K562 (cell line): Measurements from ENCODE around the gene LRRK1. TPM values are rescaled to one million over a fixed set of nuclear protein-coding genes. Genes with fewer than 3 reads are reported as not detected.

ENCODE experiments used
- ATAC-seq: fragments of 200-7000 bp; cut with Tn5 transposase; 3 replicates; pipeline ENCODE4 v1.9.1; 2020; ENCODE audit warnings: moderate library complexity
- BruUV-seq: library from RNA; stranded (reverse); fragments of 400-500 nt; replicated peaks from 2 replicates; lab custom pipeline; 2021; lab: Mats Ljungman, UMichigan
- CTCF ChIA-PET: fragments of 300-600 bp; formaldehyde crosslinking; extraction: SDS; loops from one replicate; lab custom pipeline; 2021; ENCODE audit warnings: low intra/inter-chr PET ratio; lab: Yijun Ruan, JAX
- POLR2A ChIA-PET: fragments of 300-600, 350-650 bp; sonication (Branson Sonifier 250); formaldehyde crosslinking; extraction: SDS; loops from one replicate; lab custom pipeline; 2021; ENCODE audit warnings: antibody characterized with exemption, inconsistent platforms; lab: Yijun Ruan, JAX
- DNase-seq, 4 experiments: peaks; one replicate each; pipeline versions ENCODE4 v3.0.0 to v3.0.0-alpha.2; 2011 to 2018; ENCODE audit warnings: low spot score in 3 of 4, mixed read lengths in 3 of 4; ENCODE audit errors: extremely low read depth in 1 of 4
- FAIRE-seq: peaks from 2 replicates; lab custom pipeline; 2011; peaks lifted over from hg19 to GRCh38; lab: Jason Lieb, UNC
- H2AFZ ChIP-seq: 2 replicates; pipeline ENCODE4 v1.6.0; 2011; ENCODE audit warnings: low read depth, low read length, control low read depth, inconsistent platforms
- H3K27ac ChIP-seq: fragments of 200-600 bp; 3 replicates; pipeline ENCODE4 v1.8.0; 2011; ENCODE audit warnings: low read depth, mild to moderate bottlenecking, control low read depth, inconsistent platforms, low read length, moderate library complexity, mixed read lengths; ENCODE audit errors: extremely low read depth
- H3K27me3 ChIP-seq, 2 experiments: fragments of 300-600 bp in 1 of 2; 2 replicates in 1 of 2; 3 replicates in 1 of 2; pipeline versions ENCODE4 v1.6.0 to v1.8.0; 2011; ENCODE audit warnings: inconsistent platforms in 2 of 2, low read length in 2 of 2, mild to moderate bottlenecking in 1 of 2, mixed read lengths in 1 of 2, moderate library complexity in 1 of 2; ENCODE audit not compliant: control insufficient read depth in 2 of 2, insufficient read depth in 2 of 2
- H3K36me3 ChIP-seq: fragments of 300-600 bp; 3 replicates; pipeline ENCODE4 v1.8.0; 2011; ENCODE audit warnings: mild to moderate bottlenecking, low read length, inconsistent platforms; ENCODE audit not compliant: control insufficient read depth, insufficient read depth
- H3K4me1 ChIP-seq, 2 experiments: fragments of 200-600 bp in 1 of 2; replicated peaks in 1 of 2; 2 replicates in 1 of 2; 3 replicates in 1 of 2; pipeline versions ENCODE4 v1.5.1 to v1.8.0; 2011; ENCODE audit warnings: inconsistent platforms in 2 of 2, low read length in 2 of 2, mild to moderate bottlenecking in 1 of 2, mixed read lengths in 1 of 2, moderate library complexity in 1 of 2; ENCODE audit not compliant: control insufficient read depth in 2 of 2, insufficient read depth in 2 of 2
- H3K4me2 ChIP-seq: 2 replicates; pipeline ENCODE4 v1.6.1; 2011; ENCODE audit warnings: low read length, control low read depth, inconsistent platforms, mixed read lengths; ENCODE audit not compliant: insufficient read depth
- H3K4me3 ChIP-seq: fragments of 200-600 bp; sonication (generic), shearing (Covaris generic); 2 replicates; pipeline ENCODE4 v1.5.1; 2016; ENCODE audit warnings: control low read depth, inconsistent platforms
- H3K79me2 ChIP-seq: fragments of 200-600 bp; 3 replicates; pipeline ENCODE4 v1.8.0; 2011; ENCODE audit warnings: low read length, inconsistent platforms; ENCODE audit not compliant: control insufficient read depth, insufficient read depth
- H3K9ac ChIP-seq, 2 experiments: 2 replicates each; pipeline versions ENCODE4 v1.6.0 to v1.6.1; 2011; ENCODE audit warnings: low read depth in 2 of 2, low read length in 2 of 2, control low read depth in 1 of 2, inconsistent platforms in 1 of 2, mild to moderate bottlenecking in 1 of 2, mixed read lengths in 1 of 2; ENCODE audit not compliant: insufficient read depth in 1 of 2
- H3K9me1 ChIP-seq: one replicate; pipeline ENCODE4 v1.6.0; 2011; ENCODE audit warnings: inconsistent platforms, mild to moderate bottlenecking, low read length, moderate library complexity; ENCODE audit not compliant: control insufficient read depth, insufficient read depth
- H3K9me3 ChIP-seq: replicated peaks from 2 replicates; pipeline ENCODE4 v1.5.1; 2011; ENCODE audit warnings: low read depth, low read length, inconsistent platforms; ENCODE audit not compliant: control insufficient read depth, insufficient read depth
- H4K20me1 ChIP-seq: replicated peaks from 2 replicates; pipeline ENCODE4 v1.6.1; 2011; ENCODE audit warnings: low read length, inconsistent platforms, mixed read lengths; ENCODE audit not compliant: control insufficient read depth, insufficient read depth
- ERF ChIP-seq: fragments of 450-650 bp; formaldehyde crosslinking; IDR thresholded peaks from 2 replicates; pipeline ENCODE4 v1.4.0; 2020; ENCODE audit warnings: mild to moderate bottlenecking, mixed read lengths
- FOS ChIP-seq: IDR thresholded peaks from 3 replicates; pipeline ENCODE4 v1.6.1; 2011; ENCODE audit not compliant: insufficient read length; ENCODE audit errors: extremely low read depth
- HNRNPUL1 ChIP-seq: fragments of 200-400 bp; formaldehyde crosslinking; IDR thresholded peaks from 2 replicates; pipeline ENCODE4 v1.6.1; 2017; ENCODE audit warnings: low read length
- KAT8 ChIP-seq: fragments of 450-650 bp; IDR thresholded peaks from 2 replicates; pipeline ENCODE4 v1.6.1; 2016; ENCODE audit warnings: low read depth, mild to moderate bottlenecking
- NBN ChIP-seq: fragments of 450-650 bp; IDR thresholded peaks from 2 replicates; pipeline ENCODE4 v1.6.1; 2016; ENCODE audit warnings: low read depth, mild to moderate bottlenecking
- NR2C1 ChIP-seq, 2 experiments: fragments of 450-650 bp; IDR thresholded peaks; 2 replicates each; pipeline ENCODE4 v1.6.1; 2017; ENCODE audit warnings: mild to moderate bottlenecking in 2 of 2, antibody characterized with exemption in 1 of 2, inconsistent platforms in 1 of 2, missing compliant biosample characterization in 1 of 2, missing genetic modification characterization in 1 of 2
- POLR2H ChIP-seq: IDR thresholded peaks from 2 replicates; pipeline ENCODE4 v1.6.1; 2016; ENCODE audit warnings: missing genetic modification characterization, low read depth, mild to moderate bottlenecking, control low read depth, missing compliant biosample characterization, moderate library complexity
- POU5F1 ChIP-seq: fragments of 150-350 bp; IDR thresholded peaks from 2 replicates; pipeline ENCODE4 v1.6.1; 2014; ENCODE audit warnings: borderline replicate concordance, low read length, low read depth, mild to moderate bottlenecking; ENCODE audit not compliant: partially characterized antibody
- SMAD4 ChIP-seq: fragments of 250-450 bp; sonication (Bioruptor Pico); conservative IDR thresholded peaks from 2 replicates; pipeline ENCODE4 v1.8.0; 2021; ENCODE audit warnings: inconsistent platforms, mild to moderate bottlenecking, moderate library complexity
- SNRNP70 ChIP-seq: fragments of 200-400 bp; formaldehyde crosslinking; optimal IDR thresholded peaks from 2 replicates; pipeline ENCODE3; 2017; ENCODE audit warnings: low read depth, low read length
- ZEB2 ChIP-seq: fragments of 450-650 bp; IDR thresholded peaks from 2 replicates; pipeline ENCODE4 v1.6.1; 2016
- ZNF23 ChIP-seq: fragments of 250-450 bp; sonication (Bioruptor Pico); IDR thresholded peaks from 2 replicates; pipeline ENCODE4 v1.4.0; 2020; ENCODE audit warnings: mild to moderate bottlenecking
- ZNF3 ChIP-seq: fragments of 250-450 bp; sonication (Bioruptor Pico); IDR thresholded peaks from 2 replicates; pipeline ENCODE4 v1.5.0; 2021; ENCODE audit warnings: mild to moderate bottlenecking, moderate library complexity
- ZNF41 ChIP-seq: fragments of 250-450 bp; sonication (Bioruptor Pico); conservative IDR thresholded peaks from 2 replicates; pipeline ENCODE4 v1.4.0; 2020; ENCODE audit warnings: mild to moderate bottlenecking
- ZNF778 ChIP-seq: fragments of 450-650 bp; formaldehyde crosslinking; IDR thresholded peaks from 2 replicates; pipeline ENCODE4 v1.4.0; 2020; ENCODE audit warnings: mild to moderate bottlenecking, moderate library complexity
- WGBS: fragments of 100-300 bp; shearing (Covaris generic); methylation state at CpG from one replicate; pipeline ENCODE4 v1.1.6; 2016; ENCODE audit warnings: low coverage, mixed read lengths; ENCODE audit not compliant: insufficient coverage; ENCODE audit errors: missing lambda C conversion rate; 5-methylcytosine and 5-hydroxymethylcytosine counted together
- in situ Hi-C: fragments of 300-500 bp; cut with MboI; formaldehyde crosslinking; loops from 4 replicates; pipeline ENCODE4 v1.15.0; 2018; ENCODE audit warnings: inconsistent platforms, mixed read lengths
- intact Hi-C: fragments of 100-400 bp; cut with micrococcal nuclease; formaldehyde crosslinking; loops from 2 replicates; pipeline ENCODE4 v1.14.2; 2022
- polyA plus RNA-seq, 8 experiments: library from polyadenylated mRNA; depleted of rRNA in 4 of 8; stranded (reverse) in 5 of 8; unstranded in 3 of 8; fragments of >200 nt; fragmentation: Nextera tagmentation in 2 of 8; fragmentation: Illumina TruSeq in 1 of 8; extraction: Ambion mirVana in 2 of 8; extraction: Trizol in 1 of 8; gene quantifications; 2 replicates each; pipeline versions ENCODE4 v1.2.1 to v1.2.3, GENCODE V29; 2011 to 2014; ENCODE audit warnings: inconsistent platforms in 1 of 8, missing spikeins in 1 of 8
- total RNA-seq, 7 experiments: library from RNA; depleted of rRNA in 6 of 7; stranded (reverse); fragments of >200 nt in 6 of 7; fragmentation: Illumina TruSeq in 2 of 7; extraction: Trizol in 2 of 7; gene quantifications; 2 replicates each; pipeline versions ENCODE4 v1.2.1 to v1.2.3, GENCODE V29; 2011 to 2021; ENCODE audit warnings: low replicate concordance in 1 of 7

Gene LRRK1
- total and polyA plus RNA-seq, 9 of the 15 experiments (the other 6 are each of a cell fraction or from before 2014, with no cell fraction given), result 0.01 to 1.5 (median 0.11) TPM

DNA sequence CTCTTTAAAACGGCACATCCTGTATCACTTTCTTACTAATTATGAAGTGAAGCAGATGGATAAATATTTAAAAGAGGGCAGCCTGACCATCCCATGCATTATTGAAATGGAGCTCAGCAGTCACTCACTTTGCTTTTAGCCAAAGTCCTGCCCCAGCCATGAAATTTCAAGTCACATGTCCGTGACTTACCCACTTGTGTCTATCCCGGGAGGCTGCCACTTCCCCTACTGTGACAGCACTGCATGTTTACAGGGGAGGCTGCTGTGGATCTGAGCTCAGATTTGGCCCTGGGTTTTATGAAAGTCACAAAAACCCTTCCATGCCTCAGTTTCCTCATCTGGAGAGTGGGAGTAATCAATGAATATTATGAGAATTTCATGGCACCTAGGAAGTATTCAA lies 17.9 kb upstream of the LRRK1 start:
- H3K4me2 ChIP-seq, result no peak overlapping the region
- no peaks in the 10 kb centered on the region for H3K79me2 ChIP-seq
- H3K9me3 ChIP-seq, result no peaks in the 10 kb centered on the region
- no peak overlapping the region for H3K9ac ChIP-seq
- no peaks in the 10 kb centered on the region for H3K4me1 ChIP-seq
- FAIRE-seq (no peak), ATAC-seq (no peak), DNase-seq (no peak)
- no peaks in the 10 kb centered on the region for H3K9me1 ChIP-seq
- WGBS, result 4% methylated on average over 3 of the region's 3 CpGs
- ChIA-PET POLR2A (interaction anchor here (1.5 kb wide), 1 partner anchor 107 kb away, joined by 3 read pairs; no protein-coding TSS in a partner anchor), CTCF (no interaction called here)
- no peak overlapping the region for H3K4me3 ChIP-seq
- H4K20me1 ChIP-seq, result no peaks in the 10 kb centered on the region; the same call in 1 of the 2 replicates
- BruUV-seq, result no TSS peak
- in situ Hi-C loops, result loop anchor here (25.0 kb wide), 1 partner anchor 361 kb away; the partner anchor contains the start of gene CHSY1
- intact Hi-C loops, result no loop called here
- H3K27ac ChIP-seq, result no peak overlapping the region
- H2AFZ ChIP-seq, result no peak overlapping the region
- no peaks in the 10 kb centered on the region for H3K36me3 ChIP-seq
- H3K27me3 ChIP-seq, result peaks cover 34 to 73% of the 10 kb centered on the region in 2 experiments
- TF ChIP-seq ZNF3 (no peak), ZNF23 (CRISPR knock-in tag) (no peak), ZNF778 (CRISPR knock-in tag) (no peak), KAT8 (no peak), ERF (CRISPR knock-in tag) (no peak), SNRNP70 (no peak), POU5F1 (no peak), ZEB2 (no peak), NR2C1 (IDR thresholded peaks at IDR 0.05) (no peak), NR2C1 (tag; IDR thresholded peaks at IDR 0.05) (no peak), ZNF41 (CRISPR knock-in tag) (no peak), NBN (no peak), POLR2H (no peak), HNRNPUL1 (no peak), FOS (no peak), SMAD4 (CRISPR knock-in tag) (no peak)
